Fibroblast of skin of back (primary cell): ENCODE results near the gene MYPN.
"Not testable (repeated sequence)": the region's sequence is repeated elsewhere in the genome, so short reads cannot be mapped to it uniquely, and the experiment has no call there.

Source experiments
- DNase-seq: peaks from one replicate; pipeline ENCODE4 v3.0.0-alpha.2; 2013

The MYPN gene

DNA sequence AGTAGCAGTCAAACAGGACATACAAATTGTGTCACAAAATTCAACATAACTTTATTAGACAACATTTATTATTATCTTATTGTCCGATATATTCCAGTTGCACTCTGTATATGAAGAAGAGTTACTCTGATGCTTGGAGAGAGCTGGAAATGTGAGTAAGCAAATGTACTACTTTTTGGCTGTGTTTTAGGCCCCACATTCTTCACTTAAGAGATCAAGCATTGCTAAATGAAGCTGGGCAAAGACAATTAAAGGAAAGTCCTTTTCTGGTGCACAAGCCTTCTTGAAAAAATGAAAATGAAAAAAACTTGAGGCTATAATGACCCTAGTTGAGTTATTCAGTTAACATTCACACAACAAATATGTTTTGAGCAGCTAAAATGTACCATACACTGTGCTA lies 26.1 kb downstream of the MYPN start:
- DNase-seq, result peak; percentile 56

DNA sequence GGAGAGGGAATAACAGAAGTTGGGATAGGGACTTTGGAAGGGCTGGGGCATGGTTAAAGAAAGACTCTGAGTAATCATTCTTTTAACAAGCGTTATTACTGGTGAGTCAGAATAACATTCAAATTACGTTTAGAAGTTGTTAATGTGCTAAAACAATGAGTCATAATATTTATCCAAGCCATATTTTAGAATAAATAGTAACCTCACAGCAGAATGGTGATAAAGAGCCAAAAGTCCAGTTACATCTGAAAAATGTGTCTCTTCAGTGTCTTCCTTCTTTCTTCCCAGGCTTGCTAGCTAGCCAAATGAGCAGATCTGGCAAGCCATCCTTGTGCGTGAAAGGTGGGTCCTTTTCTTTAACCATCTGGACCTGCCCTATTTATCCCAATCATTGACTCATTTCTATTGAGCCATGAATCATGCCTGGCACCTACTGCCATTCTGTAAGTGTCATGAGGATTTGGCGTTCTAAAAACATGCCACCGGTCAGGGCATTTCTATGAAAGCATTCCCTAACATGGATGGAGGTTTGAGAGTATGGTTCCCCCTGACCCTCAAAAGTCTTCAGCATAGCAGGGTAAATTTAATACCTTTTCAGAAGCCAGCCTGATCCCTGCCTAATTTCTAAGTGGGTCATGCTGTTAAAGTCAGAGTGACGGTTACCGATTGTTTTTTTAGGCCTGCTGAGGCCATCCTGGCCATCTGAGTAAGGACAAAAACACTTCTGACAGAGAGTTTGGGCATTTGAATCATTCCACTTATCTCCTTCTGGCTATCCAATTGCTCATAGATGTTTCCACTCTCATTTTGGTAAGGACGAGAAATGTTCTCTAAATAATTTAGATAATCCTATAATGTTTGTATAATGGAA lies 26.9 kb downstream of the MYPN start:
- peak; percentile 96 for DNase-seq

DNA sequence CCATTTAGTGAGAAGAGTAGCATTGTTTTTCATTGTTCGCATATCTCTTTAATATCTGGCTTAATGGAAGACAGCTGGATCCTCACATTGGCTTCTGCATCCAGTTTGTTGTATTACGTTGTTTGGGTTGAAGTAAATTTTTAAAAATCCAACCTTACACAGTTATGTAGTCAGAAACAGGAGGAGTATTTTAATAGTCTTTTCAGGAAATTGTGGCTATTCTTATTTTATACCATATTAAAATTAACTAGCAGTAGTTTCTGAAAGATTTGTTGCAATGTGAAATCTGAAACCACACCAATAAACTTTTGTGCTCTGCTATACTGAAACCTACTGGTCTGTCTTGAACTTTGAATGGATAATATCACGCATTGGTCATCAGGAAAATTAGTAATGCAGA lies 27.9 kb downstream of the MYPN start:
- peak; percentile 42 for DNase-seq

DNA sequence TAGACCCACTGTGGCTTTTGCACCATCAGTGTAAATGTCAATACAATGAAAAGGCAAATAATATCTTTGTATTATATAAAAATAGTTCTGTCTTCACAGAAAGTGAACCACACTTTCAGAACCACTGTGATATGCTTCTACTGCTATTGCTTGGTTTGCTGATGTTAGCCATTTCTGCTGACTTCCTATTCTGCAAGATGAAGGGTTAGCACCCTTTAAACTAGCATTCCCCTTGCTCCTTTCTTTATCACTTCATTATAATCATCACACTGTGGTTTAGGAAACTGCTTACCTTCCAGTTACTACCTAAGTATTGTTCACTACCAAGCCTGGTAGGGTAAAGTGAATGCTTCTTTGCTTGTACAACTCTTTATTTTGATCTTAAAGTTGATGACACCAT lies 29.2 kb downstream of the MYPN start:
- DNase-seq, result no peak

DNA sequence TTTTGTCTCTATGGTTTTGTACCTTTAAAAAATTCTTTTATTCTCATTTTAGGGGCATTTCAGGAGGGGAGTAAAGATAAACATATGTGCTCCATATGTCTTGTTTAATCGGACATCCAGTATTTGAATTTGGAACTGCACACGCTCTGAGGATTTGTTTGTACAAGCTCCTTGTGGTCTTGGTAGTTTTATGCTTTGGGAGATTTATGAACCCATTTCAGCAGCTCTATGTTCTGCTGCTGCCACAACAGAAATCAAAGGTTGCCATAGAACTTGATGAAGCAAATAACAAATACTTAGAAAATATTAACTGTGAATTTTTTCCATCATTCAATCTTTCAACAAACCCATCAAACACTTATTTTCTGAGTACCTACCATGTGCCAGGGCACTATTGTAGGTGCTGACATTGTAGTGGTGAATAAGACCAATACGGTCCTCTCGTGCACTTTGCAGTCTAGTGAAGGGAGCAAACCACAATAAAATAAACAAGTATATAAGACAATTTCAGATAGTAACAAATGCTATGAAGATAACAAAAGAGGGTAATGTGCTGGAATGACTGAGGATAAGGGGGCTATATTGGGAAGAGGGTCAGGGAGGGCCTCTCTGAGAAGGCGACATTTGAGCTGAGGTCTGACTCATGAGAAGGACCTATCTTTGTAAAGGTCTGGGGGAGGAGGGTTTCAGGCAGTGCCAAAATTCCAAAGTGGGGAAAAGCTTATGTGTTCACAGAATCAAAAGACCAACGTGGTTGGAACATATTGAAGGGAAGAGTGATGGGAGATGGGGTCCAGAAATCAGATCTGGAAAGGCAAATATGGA lies 30.4 kb downstream of the MYPN start:
- DNase-seq, result peak; percentile 51

DNA sequence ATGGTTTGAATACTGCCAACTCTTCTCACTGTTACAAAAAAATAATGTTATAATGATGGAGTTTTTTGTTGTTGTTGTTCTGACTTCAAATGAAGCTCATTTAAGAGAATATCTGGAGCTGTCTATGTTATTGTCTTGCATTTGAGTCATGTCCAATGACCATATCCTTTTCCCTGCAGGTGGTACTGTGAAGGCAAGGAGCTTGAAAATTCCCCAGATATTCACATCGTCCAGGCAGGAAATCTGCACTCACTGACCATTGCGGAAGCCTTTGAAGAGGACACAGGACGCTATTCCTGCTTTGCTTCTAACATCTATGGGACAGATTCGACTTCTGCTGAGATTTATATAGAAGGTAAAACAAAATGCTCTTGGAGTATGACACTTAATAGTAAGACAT lies 33.5 kb downstream of the MYPN start:
- no peak for DNase-seq

DNA sequence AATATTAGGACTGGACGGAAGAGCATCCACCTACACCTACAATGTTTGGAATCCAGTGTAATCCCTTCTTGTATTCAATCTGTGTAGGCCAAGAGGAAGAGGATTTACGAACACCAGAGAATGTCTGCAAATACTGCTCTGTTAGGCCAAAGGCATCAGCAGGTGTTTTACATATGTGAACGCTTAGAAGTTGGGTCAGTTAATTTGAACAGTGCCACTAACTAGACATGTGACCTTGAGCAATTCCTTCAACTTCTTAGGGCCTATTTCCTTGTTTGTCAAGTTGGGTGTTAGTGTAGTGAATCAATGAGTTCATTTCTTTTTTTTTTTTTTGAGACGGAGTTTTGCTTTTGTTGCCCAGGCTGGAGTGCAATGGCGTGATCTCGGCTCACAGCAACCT lies 35.4 kb downstream of the MYPN start:
- DNase-seq, result no peak

DNA sequence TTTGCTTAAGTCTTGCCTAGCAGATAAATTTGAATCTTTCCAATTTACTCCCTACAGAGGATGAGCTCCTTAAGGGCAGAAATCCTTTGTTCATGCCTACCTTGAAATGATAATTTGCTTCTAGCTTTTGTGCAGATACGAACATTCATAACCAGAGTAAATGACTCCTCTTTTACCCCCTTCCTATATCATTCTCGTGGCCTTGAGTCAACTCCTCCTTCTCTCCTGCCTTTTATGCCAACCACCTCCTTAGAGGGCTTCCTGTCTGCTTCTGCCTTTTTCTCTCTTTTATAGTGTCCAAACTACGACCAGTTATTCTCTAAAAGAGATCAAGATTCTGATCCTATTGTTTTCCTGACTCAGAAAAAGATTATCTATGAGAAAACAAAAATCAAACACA lies 36.4 kb downstream of the MYPN start:
- DNase-seq, result no peak

DNA sequence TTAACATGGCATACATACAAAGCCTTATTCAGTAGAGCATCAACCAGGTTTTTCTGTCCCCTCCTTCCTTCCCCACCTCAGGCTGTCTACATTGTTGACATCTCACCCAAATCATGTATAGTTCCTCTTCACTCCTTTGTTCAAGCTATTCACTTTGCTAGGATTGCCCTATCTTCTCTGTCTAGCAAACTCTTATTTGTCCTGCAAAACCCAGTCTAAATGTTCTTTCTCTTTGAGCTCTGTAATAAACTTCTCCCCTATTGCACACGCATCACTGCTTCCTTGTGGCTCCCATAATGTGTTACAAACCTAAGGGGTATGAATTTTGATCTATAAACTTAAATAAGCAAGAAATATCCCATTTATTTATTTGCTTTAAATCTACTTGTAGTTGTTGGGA lies 36.8 kb downstream of the MYPN start:
- no peak for DNase-seq

DNA sequence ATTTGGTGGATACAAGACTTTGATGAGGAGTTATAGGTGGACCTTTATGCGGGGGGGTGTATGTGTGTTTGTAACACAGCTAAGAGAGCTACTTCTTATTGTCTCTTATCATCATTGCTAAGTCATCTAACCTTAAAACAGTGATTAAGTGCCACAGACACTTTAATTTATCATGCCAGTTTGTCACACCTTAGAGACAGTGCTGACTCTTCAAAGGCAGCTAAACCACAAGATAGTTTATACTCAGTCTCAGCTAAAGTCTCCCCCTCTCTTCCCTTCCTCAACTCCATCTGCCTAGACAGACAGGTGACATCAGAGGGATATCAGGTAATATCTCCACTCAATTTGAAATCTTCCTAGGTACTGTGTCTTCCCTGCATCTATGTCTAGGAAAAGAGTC lies 42.2 kb downstream of the MYPN start:
- DNase-seq, result no peak

DNA sequence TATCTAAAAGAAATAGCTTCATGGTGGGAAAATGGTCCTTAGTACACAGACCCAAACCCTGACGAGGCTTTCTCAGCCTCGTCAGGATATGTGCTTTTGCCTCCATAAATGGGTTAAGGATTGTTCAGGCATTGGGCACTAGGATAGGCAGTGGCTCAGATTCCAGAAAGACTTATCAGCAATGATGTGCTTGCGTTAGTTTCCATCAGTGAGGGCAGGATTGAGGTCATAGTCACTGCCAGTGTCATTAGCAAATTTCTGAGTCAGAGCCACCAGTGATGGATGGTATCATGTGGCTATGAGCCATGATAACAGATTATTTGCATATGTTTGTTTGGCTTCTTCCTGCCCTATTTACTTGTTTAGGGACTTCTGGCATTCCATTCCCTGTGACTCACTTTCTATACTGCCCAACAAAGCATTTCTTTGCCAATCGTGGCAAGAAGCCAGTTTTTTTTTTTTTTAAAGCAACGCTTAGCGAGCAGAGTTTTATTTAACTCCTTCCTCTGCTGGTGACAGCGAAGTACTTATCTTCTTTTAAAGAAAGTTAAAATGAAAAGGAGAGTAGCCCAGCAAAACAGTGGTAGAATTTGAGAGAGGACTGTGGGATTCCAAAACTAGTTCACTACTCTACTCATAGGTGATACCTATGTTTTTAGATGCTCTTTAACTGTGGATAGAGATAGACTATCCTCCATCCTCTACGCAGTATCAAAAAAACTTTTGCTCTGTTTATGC lies 44.4 kb downstream of the MYPN start:
- peak; percentile 98 for DNase-seq

DNA sequence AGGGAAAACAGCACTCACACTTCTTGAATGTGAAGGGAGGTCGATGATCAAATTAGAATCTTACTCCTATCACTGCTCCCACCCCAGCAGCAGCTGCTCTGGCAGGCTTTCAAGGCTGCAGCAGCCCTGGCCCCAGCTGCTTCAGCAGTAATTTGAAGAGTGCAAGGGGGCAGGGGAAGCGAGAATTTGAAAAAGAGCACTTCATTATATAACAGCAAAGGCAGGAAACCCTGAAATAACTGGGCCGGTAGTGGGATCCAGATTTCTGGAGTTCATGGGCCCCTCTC lies 44.9 kb downstream of the MYPN start:
- peak; percentile 40 for DNase-seq

DNA sequence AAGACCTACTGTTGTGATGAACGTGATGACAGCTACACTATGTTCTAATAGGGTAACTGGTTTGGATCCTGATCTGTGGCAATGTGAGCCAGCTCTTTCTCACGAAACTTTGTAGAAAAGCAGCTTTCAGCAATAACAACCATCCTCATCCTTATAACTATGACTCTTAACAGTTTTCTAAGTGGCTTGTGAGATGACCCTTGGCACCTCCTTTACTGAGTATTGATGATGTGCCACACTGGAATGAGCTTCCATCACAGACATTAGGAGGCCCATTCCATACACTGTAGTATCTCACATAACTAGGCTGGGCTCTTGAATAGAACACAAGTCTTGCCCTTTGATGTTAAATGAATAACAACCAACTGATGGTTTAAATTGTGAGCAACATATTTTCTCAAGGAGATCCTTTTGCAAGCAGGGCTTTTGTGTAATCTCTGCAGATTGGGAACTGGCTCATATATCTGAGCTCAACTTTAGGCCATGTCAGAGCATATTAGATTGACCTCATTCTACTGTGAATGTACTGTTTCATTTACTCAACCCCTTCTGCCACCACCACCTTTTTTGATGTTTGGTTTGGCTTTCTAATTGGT lies 46.4 kb downstream of the MYPN start:
- peak; percentile 51 for DNase-seq

DNA sequence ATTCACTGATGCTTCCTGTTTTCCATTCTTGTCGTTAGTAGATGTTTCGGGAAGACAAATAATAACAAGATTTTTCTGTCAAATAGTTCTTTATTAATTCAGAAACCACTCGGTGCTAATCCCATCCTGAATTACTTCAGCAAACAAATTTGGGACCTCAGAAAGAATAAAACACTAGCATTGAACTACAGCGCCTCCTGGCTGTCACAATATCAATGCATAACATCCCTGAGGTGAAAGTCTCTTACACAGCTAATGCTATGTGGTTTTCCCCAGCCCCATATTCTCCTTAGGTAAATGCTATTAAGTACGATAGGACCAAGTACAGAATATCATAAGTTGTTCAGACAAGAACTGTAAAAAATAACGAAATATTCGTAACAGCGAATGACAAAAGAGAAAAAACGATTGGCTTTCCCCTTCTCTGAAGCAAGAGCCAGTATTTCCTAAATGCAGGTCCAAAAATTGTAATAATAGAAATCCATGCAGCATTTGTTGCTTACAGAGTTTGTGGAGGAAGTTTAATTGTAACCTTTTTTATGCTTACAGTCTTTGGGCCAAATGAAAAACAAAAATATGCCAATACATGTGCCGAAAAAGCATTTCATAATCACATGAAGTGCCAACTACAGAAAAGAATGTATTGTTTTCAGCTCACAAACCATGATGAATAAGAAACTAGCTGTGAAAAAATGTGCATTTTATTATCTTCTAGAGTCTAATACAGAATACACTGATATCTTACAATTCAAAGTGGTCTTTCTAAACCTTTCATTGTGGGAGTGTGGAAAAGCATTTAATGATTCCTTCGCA lies 47.3 kb downstream of the MYPN start:
- peak; percentile 72 for DNase-seq

DNA sequence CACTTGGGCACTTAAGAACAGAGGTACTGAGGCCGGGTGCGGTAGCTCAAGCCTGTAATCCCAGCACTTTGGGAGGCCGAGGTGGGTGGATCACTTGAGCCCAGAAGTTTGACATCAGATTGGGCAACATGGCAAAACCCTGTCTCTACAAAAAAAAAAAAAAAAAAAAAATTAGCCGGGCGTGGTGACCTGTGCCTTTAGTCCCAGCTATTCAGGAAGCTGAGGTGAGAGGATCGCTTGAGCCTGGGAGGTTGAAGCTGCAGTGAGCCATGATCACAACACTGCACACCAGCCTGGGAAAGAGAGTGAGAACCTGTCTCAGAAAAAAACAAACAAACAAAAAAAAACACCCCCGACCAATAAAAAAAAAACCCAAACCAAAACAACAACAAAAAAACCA lies 48.2 kb downstream of the MYPN start:
- not testable (repeated sequence) for DNase-seq

DNA sequence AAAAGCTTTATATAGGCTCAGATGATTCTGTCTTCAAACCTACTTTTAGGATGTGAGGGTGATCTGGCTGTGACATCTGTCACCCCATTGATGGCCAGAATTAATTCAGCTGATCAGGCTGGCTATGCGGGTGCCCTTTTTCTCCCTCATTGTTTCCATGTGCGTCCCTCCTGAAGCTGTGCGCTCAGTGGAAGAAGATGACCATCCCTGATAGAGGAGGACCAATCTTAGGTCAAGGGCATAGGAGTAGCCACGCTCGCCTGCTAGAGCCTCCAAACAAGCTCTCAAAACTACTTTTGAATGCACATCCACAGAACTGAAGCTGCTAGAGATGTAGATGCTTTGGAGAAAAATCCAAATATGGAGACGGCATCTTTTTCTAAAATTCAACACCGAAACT lies 48.7 kb downstream of the MYPN start:
- DNase-seq, result no peak

DNA sequence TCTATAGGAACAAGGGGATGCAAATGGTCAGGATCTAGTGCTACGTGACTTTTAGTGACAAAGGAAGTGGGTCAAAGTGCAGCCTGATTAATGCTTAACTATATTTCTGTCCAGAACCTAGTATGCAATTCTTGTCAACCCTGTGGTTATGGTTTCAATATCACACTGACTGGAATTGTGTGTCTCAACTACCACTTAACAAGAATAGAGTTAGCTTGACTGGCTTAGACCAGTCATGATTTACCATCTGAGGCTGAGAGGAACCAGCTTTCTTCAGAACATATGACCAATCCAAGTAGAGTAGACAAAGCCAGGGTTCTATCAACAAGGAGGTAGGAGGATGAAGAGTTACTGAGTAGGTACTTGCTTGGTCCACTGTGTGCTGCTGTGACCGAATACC lies 54.4 kb downstream of the MYPN start:
- no peak for DNase-seq

DNA sequence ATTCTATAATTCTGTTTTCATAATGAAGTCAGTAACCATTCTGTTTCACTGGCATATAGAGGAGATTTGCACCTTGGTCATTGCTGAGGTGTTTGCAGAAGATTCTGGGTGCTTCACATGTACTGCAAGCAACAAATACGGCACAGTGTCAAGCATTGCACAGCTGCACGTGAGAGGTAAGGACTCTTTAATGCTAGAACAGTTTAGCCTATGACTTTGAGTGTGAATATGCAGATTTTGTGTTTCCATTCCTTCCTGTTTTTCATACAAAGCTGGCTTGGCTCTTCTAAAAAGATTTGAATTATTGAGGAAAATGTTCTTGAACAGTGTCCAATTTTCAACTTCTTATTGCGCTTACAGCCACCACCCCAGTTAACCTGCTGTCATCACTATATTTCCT lies 56.4 kb downstream of the MYPN start:
- no peak for DNase-seq

DNA sequence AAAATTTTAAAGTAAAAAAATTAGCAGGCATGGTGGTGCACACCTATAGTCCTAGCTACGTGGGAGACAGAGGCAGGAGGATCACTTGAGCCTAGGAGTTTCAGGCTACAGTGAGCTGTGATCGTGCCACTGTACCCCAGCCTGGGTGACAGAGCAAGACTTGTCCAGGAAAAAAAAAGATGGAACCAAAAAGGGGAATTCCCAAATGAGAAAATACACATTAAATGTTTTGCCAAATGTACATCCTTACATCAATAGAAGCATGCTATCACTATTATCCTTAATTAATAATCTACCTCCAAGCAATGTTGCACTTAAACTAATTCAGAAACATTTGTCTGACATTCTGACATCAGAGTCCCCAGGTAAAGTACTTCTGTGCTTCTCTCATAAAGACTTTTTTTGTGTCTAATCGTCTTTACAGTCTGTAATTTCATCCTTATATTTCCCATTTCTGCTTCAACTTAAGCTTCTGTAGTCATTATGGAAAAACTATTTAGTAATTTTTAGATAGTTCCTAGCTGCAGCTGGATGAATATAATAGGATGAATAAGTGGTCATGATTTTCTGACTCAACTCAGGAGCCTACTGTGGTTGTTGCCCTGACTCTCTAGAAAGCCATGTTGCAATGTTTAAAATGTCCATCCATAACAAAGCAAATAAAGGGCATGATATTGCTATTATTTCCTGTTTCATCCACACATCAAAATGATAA lies 57.7 kb downstream of the MYPN start:
- DNase-seq, result peak; percentile 7

DNA sequence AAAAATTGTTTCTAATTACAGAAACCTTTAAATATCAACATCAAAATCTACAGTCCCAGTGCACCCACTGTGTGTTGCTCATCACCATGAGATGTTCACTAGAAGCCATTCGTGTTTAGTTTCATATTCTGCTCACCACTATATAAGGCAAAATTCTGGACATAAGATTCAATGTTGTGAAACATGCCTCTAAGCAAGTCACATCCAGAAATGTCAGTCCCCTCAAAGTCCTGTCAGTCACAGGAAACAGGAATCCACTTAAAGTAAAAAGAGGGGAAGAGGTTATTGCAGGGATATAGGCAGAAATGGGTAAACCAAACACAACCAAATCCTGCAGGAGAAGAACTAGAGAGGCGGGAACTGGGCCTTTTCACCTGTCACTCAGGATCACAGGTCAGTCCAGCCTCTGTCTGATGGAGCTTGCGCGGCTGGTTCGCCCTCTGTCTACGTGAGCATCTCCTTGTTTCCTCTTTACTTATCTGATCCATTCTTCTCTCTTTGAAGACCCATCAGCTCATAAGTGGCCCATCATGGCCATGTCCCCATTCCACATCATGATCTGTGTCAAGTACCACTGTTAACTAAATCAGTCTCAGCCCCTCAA lies 58.4 kb downstream of the MYPN start:
- no peak for DNase-seq

DNA sequence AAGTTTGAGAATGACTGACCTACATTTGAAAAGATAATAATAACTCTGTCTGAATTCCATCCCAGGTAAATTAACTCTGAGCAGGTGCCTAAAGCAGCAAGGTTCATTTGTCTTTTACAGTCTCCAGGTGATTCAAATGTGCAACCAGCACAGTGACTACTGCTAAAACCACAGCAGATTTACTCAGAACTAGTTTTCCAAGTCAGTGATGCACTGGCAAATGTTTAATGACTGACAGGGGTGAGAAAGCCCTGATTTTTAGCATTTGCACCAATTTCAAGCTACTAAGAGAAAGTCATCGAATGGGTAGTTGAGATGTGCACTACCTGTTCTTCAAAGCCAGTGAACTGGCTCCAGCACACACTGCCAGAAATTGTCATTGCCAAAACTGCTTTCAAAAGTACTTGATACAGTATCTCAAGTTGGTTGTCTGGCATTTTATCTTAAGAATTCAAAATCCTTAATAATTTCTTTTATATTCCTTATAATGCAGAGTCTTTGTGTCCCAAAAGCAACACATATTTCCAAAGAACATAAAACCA lies 62.3 kb downstream of the MYPN start:
- no peak for DNase-seq
